RWPE2 (cell line): ENCODE data around the gene SLC22A5.

Experiments used
- ATAC-seq: fragments of 200-7000 bp; cut with Tn5 transposase; 3 replicates; pipeline ENCODE4 v1.9.1; 2021; ENCODE audit warnings: low read depth
- DNase-seq: peaks from one replicate; pipeline ENCODE4 v3.0.0-alpha.2; 2020; ENCODE audit warnings: low spot score
- H3K27ac ChIP-seq: fragments of 450-650 bp; 2 replicates; pipeline ENCODE4 v1.5.1; 2017; ENCODE audit warnings: mild to moderate bottlenecking; ENCODE audit not compliant: poor library complexity, severe bottlenecking
- H3K27me3 ChIP-seq: fragments of 250-450 bp; sonication (Bioruptor Pico); 2 replicates; pipeline ENCODE4 v1.5.1; 2021; ENCODE audit warnings: mild to moderate bottlenecking, moderate library complexity; ENCODE audit not compliant: insufficient read depth, poor library complexity, severe bottlenecking
- H3K36me3 ChIP-seq: fragments of 250-450 bp; sonication (Bioruptor Pico); 2 replicates; pipeline ENCODE4 v1.5.1; 2020; ENCODE audit warnings: low read depth, mild to moderate bottlenecking, moderate library complexity
- H3K4me1 ChIP-seq: fragments of 250-450 bp; sonication (Bioruptor Pico); 2 replicates; pipeline ENCODE4 v1.5.1; 2021; ENCODE audit warnings: mild to moderate bottlenecking, moderate library complexity; ENCODE audit not compliant: insufficient read depth, poor library complexity, severe bottlenecking
- H3K4me3 ChIP-seq: fragments of 250-450 bp; sonication (Bioruptor Pico); 2 replicates; pipeline ENCODE4 v1.5.1; 2021; ENCODE audit warnings: mild to moderate bottlenecking, moderate library complexity; ENCODE audit not compliant: severe bottlenecking
- H3K9me3 ChIP-seq: fragments of 250-450 bp; sonication (Bioruptor Pico); 2 replicates; pipeline ENCODE4 v1.5.1; 2021; ENCODE audit warnings: mild to moderate bottlenecking, moderate library complexity; ENCODE audit not compliant: severe bottlenecking
- CTCF ChIP-seq: fragments of 450-650 bp; IDR thresholded peaks from one replicate; pipeline ENCODE4 v1.5.1; 2017; ENCODE audit warnings: mild to moderate bottlenecking, moderate library complexity; ENCODE audit not compliant: poor library complexity, severe bottlenecking

Gene SLC22A5

GRCh38 chr5:132419502-132420468 is 50.3 kb downstream of the SLC22A5 start:
- Histone ChIP-seq H3K27ac (peak overlapping the region; percentile 32), H3K27me3 (no peaks in the 10 kb centered on the region), H3K36me3 (peaks cover 3% of the 10 kb centered on the region; the same call in 1 of the 2 replicates), H3K4me3 (no peak overlapping the region), H3K4me1 (peaks cover 62% of the 10 kb centered on the region), H3K9me3 (no peaks in the 10 kb centered on the region)
- peak; percentile 99 for TF ChIP-seq CTCF
- DNase-seq, result no peak
- ATAC-seq, result peak; percentile 61

GRCh38 chr5:132420706-132421272 is 51.3 kb downstream of the SLC22A5 start:
- peak overlapping the region; percentile 32 for H3K27ac ChIP-seq
- no peak overlapping the region for H3K4me3 ChIP-seq
- no peak for ATAC-seq
- peaks cover 3% of the 10 kb centered on the region; the same call in 1 of the 2 replicates for H3K36me3 ChIP-seq
- no peak for DNase-seq
- H3K9me3 ChIP-seq, result no peaks in the 10 kb centered on the region
- H3K27me3 ChIP-seq, result no peaks in the 10 kb centered on the region
- H3K4me1 ChIP-seq, result peaks cover 64% of the 10 kb centered on the region
- TF ChIP-seq CTCF, result no peak

- no peak for ATAC-seq
- no peak for TF ChIP-seq CTCF
- no peaks in the 10 kb centered on the region for H3K27me3 ChIP-seq
- H3K4me1 ChIP-seq, result peaks cover 64% of the 10 kb centered on the region
- H3K36me3 ChIP-seq, result peaks cover 3% of the 10 kb centered on the region; the same call in 1 of the 2 replicates
- no peak overlapping the region for H3K4me3 ChIP-seq
- DNase-seq, result no peak
- H3K9me3 ChIP-seq, result no peaks in the 10 kb centered on the region
- H3K27ac ChIP-seq, result peak overlapping the region; percentile 32
Measured at GRCh38 chr5:132421462-132421861, 52.0 kb downstream of the SLC22A5 start.

GRCh38 chr5:132422720-132423437 is 53.4 kb downstream of the SLC22A5 start:
- peaks cover 69% of the 10 kb centered on the region for H3K4me1 ChIP-seq
- TF ChIP-seq CTCF, result no peak
- H3K9me3 ChIP-seq, result no peaks in the 10 kb centered on the region

More at GRCh38 chr5:132422720-132423437, 53.4 kb downstream of the SLC22A5 start:
- no peak overlapping the region for H3K4me3 ChIP-seq
- no peak for DNase-seq
- peaks cover 3% of the 10 kb centered on the region; the same call in 1 of the 2 replicates for H3K36me3 ChIP-seq
- no peak for ATAC-seq
- no peaks in the 10 kb centered on the region for H3K27me3 ChIP-seq
- peak overlapping the region; percentile 38 for H3K27ac ChIP-seq
